Endothelial cell of umbilical vein (primary cell): ENCODE data around the gene KIF24.

Experiments used
- GATA2 ChIP-seq: IDR thresholded peaks from 2 replicates; pipeline ENCODE4 v1.7.0; 2011; ENCODE audit warnings: low read depth, mild to moderate bottlenecking, moderate library complexity, mixed read lengths, low read length; ENCODE audit not compliant: insufficient read length, insufficient read depth
- JUN ChIP-seq: IDR thresholded peaks from 2 replicates; pipeline ENCODE4 v1.6.1; 2011; ENCODE audit warnings: borderline replicate concordance, low read depth; ENCODE audit not compliant: insufficient read length, insufficient read depth
- POLR2A ChIP-seq: IDR thresholded peaks from 2 replicates; pipeline ENCODE4 v1.6.1; 2012; ENCODE audit warnings: low read depth, mild to moderate bottlenecking, control low read depth, low read length
- POLR2AphosphoS5 ChIP-seq: IDR thresholded peaks from 2 replicates; pipeline ENCODE4 v1.6.1; 2012; ENCODE audit warnings: low read depth, mild to moderate bottlenecking, control low read depth, low read length, moderate library complexity; ENCODE audit not compliant: insufficient read depth
- TF ChIP-seq, protein P1 (sequence below), 2 donors: IDR thresholded peaks; 1 replicate in 1 of 2; 2 replicates in 1 of 2; pipeline ENCODE4 v1.5.1; 2011; ENCODE audit warnings: low read length in 2 of 2, mild to moderate bottlenecking in 2 of 2, moderate library complexity in 2 of 2, control low read depth in 1 of 2, inconsistent platforms in 1 of 2, low read depth in 1 of 2; ENCODE audit not compliant: insufficient read depth in 1 of 2; ENCODE audit errors: extremely low read depth in 1 of 2
- TF ChIP-seq, protein P2 (sequence below): IDR thresholded peaks from 2 replicates; pipeline ENCODE4 v1.6.1; 2011; ENCODE audit not compliant: insufficient read depth, insufficient read length

DNA sequence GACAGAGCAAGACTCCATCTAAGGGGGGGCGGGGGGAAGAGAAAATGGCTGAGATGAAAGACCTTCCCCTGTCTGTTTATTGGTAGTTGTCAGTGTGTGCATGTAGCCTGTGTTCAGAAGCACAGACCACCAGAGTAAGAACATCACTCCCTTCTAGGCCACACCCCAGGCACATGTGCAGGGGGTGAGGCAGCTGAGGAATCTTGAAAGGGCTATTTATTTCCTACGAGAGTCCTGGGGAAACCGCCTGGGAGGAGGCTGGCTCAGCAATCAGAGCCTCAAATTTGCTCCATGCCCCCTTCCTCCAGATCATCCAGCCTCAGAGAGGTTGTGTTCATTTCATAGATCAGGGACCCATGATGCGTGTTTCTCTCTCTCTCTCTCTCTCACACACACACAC, 40.6 kb upstream of the KIF24 start:
- TF ChIP-seq POLR2AphosphoS5 (no peak), POLR2A (no peak), JUN (no peak), GATA2 (no peak)
- TF ChIP-seq, protein P1, sequence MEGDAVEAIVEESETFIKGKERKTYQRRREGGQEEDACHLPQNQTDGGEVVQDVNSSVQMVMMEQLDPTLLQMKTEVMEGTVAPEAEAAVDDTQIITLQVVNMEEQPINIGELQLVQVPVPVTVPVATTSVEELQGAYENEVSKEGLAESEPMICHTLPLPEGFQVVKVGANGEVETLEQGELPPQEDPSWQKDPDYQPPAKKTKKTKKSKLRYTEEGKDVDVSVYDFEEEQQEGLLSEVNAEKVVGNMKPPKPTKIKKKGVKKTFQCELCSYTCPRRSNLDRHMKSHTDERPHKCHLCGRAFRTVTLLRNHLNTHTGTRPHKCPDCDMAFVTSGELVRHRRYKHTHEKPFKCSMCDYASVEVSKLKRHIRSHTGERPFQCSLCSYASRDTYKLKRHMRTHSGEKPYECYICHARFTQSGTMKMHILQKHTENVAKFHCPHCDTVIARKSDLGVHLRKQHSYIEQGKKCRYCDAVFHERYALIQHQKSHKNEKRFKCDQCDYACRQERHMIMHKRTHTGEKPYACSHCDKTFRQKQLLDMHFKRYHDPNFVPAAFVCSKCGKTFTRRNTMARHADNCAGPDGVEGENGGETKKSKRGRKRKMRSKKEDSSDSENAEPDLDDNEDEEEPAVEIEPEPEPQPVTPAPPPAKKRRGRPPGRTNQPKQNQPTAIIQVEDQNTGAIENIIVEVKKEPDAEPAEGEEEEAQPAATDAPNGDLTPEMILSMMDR (IDR thresholded peaks at IDR 0.05; ENCODE audit: extremely low read depth in 1 of 2, insufficient read depth in 1 of 2, low read depth in 1 of 2, low read length in 2 of 2): no peak
- TF ChIP-seq, protein P2, sequence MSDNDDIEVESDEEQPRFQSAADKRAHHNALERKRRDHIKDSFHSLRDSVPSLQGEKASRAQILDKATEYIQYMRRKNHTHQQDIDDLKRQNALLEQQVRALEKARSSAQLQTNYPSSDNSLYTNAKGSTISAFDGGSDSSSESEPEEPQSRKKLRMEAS: no peak
